SIG-M5 (cell line): ENCODE data around the gene DEFB128.
"Not testable (repeated sequence)": the region's sequence is repeated elsewhere in the genome, so short reads cannot be mapped to it uniquely, and the experiment has no call there.

Experiments used
- DNase-seq: peaks from one replicate; lab custom pipeline; 2025; lab: John Stamatoyannopoulos, UW

Gene DEFB128

DNA sequence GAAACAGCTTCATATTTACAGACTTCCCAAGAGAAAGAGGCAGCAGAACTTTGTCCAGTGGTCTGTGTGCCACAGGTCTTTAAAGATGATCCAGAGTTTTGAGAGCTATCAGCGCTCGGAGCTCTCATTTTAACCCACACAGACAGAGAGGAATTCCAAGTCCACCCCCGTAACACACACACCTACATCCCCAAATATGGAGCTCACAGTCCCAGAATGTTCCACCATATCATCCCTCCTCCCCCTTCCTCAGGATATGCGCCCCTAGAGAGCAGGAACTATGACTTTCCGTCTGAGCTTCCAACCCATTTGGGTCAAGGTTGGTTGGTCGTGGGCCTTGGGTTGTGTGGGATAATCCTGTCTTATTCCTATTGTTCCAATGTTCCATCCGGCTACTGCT, at the start of gene DEFB128:
Gene DEFB128, minus strand, starts transcription at position 101 of the 400 bp plus-strand sequence. Its CDS starts 88 bp downstream, at position 13.
- no peak for DNase-seq

DNA sequence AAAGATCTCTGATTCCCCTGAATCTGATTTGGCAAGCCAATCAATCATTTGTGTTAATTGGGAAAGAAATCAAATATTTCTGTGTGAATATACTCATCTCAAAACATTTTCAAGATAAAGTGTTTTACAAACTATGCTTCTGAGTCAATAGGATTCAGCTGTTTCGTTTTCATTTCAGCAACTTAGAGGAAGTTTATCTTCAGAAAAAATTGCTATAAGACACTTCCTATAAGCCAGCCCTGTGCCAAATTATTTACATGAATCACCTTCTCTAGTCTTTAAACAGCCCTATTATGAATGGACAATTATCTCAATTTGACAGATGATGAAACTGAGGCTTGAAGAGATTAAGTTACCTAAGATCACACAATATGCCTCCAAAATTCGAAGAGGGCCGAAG, 48.4 kb upstream of the DEFB128 start:
- no peak for DNase-seq

DNA sequence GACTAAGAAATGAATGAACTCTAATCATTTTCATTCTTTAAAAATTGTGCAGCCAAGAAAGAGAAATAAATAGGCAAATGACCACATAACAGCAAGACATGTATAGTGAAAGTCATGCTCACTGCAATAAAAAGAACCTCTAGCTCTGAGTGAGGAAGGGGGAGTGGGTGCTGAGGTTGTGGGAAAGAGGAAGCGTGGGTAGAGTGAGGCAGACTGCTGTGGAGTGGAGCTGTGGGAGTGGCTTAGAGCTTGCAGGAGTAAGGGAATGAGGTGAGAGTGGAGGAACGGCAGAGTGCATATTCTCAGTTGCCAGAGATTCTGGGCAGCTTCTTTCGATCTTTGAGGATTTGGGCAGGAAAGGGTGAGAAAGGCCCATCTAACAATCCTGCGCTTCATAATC, 48.0 kb upstream of the DEFB128 start:
- DNase-seq: no peak

DNA sequence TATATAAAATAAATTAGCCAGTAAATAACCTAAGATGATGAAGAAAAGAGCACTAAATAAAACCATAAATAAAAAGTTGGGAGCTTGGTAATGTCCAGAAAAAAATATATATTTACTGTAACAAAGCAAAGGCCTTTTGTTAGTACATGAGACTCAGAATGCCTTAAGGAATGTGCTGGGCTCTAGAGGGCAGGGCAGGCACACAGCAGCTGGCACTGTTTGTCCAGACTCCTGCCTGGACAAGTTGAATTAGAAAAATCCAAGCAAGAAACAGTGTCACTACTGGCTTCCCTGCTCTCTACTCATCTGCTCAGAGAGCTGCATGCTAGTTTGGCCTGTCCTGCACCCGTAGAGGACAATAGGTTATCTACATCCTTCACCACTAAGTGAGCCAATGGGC, 46.4 kb upstream of the DEFB128 start:
- no peak for DNase-seq

DNA sequence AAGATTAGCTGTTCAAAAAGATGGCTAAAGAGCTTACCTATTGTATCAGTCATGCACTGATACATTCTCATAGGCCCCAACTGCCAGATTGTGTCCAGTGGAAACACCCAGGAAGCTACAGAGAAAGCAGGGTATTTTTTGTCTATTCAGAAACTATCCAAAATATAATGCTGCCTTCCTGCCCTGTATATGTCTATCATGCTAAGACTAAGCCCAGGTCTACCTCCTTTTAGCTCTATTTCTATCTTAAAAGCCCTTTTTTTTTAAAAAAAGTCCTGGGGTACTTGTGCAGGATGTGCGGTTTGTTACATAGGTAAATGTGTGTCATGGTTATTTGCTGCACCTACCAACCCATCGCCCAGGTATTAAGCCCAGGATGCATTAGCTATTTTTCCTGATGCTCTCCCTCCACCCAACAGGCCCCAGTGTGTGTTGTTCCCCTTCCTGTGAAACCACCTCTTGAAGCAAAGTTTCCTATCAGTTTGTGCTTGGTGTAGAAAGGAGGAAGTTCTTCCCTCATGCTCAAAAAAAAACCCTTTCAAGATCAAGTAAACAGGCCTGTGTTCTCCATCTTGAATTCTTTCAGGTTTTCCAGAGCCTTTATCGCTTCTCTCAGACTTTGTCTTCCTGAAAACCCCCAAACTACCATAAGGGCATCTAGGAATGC, 38.1 kb upstream of the DEFB128 start:
- DNase-seq: no peak

DNA sequence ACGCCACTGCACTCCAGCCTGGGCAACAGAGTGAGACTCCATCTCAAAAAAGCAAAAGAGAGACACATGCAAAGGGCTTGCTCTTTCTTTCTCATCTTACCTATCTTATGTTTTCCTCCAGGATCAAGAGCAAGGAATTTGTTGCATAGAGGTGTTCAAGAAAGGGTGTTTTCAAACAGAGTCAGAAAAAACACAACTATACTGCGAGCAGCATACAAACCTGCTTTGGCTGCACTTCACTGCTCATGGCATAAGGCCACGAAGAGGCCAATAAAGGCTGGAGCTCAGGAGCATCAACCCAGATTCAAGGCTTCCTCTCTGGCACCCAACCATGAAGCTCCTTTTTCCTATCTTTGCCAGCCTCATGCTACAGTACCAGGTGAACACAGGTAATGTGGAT, 37.4 kb upstream of the DEFB128 start, which contains the start of gene DEFB129:
Gene DEFB129, plus strand, starts transcription at position 301 of the 400 bp plus-strand sequence. Its CDS starts 31 bp downstream, at position 332.
- DNase-seq: no peak

DNA sequence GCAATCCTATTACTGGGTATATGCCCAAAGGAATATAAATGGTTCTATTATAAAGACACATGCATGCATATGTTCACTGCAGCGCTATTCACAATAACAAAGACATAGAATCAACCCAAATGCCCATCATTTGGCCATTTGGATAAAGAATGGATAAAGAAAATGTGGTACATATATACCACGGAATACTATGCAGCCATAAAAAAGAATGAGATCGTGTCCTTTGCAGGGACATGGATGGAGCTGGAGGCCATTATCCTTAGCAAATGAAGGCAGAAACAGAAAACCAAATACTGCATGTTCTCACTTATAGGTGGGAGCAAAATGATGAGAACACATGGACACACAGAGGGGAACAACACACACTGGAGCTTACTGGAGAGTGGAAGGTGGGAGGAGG, 36.4 kb upstream of the DEFB128 start:
- not testable (repeated sequence) for DNase-seq

DNA sequence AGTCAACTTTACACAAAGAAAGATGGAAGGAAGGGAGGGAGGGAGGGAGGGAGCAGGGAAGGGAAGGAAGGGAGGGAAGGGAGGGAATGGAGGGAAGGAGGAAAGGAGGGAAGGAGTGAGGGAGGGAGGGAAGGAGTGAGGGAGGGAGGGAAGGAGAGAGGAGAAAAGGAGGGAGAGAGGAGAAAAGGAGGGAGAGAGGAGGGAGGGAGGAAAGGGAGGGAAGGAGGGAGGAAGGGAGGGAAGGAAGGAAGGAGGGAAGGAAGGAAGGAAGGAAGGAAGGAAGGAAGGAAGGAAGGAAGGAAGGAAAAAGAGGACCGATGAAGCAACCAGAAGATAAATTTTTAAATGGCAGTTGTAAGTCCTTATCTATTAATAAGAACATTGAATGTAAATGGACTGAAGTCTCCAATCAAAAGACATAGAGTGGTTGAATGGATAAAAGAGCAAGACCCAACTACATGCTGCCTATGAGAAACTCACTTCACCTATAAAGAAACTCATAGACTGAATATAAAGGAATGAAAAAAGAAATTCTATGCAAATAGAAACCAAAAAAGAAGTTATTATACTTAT, 31.8 kb upstream of the DEFB128 start:
- DNase-seq: no peak

DNA sequence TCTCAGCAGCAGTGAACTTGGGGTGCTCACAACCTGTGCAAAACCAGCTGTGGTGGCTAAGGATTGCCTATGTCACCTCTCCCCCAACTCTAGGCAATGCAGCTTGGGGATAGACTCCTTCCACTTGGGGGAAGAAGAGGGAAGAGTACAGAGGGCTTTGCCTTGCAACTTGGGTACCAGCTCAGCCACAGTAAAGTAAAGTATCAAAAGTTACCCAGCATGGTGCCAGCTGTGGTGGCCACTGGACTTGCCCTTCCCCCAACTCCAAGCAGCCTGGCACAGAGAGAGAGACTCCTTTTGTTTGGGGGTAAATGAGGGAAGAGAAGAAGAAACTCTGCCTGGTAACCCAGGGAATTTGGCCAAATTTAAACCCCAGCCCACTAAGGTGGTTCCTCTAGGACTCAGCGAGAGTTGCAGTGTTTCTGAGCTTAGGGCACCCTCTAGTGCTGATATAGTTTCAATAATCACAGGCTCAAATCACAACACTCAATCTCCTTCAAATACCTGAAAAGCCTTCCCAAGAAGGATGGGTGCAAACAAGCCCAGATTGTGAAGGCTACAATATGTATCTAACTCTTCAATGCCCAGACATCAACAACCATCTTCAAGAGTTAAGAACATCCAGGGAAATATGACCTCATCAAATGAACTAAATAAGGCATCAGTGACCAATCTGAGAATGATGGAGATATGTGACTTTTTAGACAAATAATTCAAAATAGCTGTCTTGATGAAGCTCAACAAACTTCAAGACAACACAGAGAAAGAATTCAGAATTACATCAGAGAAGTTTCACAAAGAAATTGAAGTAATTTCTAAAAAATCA, 30.0 kb upstream of the DEFB128 start:
- DNase-seq: no peak

DNA sequence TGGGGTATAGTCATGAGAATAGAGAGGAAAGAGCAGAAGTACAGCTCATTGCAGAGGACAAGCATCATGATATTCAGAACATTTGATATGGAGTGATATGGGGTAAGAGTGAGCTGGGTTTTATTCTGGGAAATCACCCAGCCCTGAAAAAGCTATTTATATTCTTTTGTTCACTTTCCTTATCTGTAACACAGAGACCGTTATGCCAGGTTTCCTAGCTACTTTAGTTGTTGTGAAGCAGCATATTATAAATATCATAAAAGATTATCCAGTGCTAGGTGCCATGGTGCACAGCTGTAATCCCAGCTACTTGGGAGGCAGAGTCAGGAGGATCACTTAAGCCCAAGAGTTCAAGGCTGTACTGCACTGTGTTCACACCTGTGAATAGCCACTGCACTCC, 27.8 kb upstream of the DEFB128 start:
- DNase-seq: no peak

DNA sequence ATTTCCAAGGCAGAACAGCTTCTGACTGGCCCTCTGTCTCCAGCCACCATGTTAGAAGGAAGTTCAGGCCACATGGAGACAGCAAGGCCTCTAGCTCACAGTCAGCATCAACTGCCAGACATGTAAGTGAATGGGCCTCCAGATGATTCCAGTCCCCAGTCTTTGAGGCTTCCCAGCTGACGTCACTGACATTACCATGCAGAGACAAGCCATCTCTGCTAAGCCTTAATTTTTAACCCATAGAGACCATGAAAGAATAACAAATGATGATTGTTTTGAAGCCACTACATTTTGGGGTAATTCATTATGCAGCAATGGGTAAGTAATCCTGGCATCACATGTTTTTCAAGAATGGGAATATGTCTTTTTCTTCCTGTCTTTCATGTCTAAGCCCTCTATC, 26.3 kb upstream of the DEFB128 start:
- DNase-seq: no peak

DNA sequence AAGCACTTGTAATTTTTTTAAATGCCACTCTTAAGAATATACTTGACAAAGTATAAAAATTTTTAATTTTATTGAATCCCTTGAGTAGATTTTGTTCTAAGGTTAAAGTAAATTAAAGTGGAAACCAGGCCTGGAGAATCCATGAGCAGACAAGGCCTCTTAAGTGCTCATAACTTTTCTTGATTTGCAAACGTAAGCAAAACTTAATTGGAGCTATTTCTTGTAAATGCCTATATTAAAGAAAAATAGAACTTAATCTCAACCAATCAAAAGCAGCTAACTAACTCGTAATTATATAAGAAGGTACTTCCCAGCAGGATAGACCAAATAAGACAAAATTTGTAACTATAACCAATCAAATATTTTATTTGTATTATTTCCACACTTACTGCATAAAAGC, 24.9 kb upstream of the DEFB128 start:
- DNase-seq: no peak

DNA sequence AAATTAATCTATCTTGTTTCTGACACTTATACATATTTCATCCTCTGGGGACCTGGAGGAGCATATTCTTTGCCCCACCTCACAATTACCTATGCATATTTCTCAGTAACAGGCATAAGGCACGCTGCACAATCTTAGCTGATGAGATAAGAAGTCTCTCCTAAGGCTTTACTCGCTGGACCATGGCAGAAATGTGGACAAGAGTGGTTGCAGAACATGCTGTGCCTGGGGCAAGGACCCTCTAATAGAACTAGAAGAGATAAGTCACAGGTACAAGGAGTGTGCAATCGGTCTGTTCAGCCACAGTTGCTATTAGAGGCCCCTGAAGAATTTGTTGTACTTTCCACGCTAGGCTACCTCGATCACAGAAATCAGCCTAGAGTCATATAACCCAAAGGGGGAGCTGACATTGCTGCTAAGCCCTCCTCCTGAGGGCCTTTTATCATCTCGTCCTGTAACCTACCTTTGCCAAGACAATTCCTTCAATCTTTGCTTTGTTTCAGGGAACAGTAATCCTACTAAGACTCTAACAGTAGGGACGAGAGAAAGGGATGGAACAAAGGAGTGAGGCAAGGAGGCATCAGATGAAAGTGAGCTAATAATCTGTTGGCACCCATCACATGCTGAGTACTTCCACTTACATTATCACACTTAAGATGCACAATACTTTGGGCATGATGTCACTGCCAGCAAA, 21.4 kb upstream of the DEFB128 start:
- no peak for DNase-seq

DNA sequence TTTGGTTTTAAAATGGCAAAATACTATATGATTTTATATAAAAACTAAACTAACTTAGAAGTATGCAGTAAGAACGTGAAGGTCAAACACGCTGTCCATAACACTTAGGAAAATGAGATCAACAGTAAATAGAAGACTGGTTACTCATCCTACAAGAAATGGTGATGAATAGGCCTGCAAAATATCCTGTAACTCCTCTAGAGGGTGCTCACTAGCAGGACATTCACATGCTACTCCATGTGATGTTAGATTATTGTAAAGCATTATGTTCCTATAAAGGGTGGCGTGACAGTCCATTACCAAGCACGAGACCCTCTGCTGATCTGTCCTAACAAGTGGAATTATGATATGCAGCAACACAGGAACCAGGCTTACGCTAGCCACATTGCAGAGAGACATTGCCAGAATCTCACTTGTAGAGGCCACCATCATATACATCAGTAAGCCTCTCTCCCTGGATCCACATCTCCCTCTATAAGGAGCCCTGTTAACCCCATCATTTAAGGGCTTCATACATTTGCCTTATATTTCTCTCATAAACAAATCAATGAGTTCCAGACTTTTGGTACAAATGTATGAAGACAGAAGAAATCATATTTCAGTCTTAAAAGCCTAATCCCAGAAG, 19.5 kb upstream of the DEFB128 start:
- no peak for DNase-seq

DNA sequence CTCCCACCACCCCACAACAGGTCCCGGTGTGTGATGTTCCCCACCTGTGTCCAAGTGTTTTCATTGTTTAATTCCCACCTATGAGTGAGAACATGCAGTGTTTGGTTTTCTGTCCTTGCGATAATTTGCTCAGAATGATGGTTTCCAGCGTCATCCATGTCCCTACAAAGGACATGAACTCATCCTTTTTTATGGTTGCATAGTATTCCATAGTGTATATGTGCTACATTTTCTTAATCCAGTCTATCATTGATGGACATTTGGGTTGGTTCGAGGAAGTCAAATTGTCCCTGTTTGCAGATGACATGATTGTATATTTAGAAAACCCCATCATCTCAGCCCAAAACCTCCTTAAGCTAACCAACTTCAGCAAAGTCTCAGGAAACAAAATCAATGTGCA, 14.1 kb upstream of the DEFB128 start:
- DNase-seq: not testable (repeated sequence)

DNA sequence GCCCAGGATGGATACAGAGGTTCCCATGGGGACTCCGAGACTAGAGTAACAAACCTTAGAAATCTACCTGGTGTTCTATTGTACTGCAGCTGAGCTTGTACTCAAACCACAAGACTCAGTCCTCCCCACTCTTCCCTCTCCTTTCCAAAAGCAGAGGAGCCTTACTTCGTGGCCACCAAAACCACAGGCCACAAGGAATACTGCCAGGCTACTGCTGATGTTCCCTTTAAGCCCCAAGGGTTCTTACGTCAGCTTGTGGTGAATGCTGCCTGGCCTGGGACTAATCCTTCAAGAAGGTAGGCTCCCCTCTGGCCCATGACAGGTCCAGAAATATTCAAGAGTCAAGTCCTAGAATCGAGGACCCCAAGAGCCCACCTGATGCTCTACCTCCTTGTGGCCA, 10.5 kb upstream of the DEFB128 start:
- DNase-seq: no peak

DNA sequence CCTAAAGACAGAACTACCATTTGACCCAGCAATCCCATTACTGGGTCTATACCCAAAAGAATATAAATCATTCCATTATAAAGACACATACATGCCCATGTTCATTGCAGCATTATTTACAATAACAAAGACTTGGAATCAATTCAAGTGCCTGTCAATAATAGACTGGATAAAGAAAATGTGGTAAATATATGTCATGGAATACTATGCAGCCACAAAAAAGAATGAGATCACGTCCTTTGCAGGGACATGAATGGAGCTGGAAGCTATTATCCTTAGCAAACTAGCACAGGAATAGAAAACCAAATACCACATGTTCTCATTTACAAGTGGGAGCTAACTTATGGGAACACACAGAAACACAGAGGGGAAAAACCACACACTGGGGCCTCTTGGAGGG, 8.7 kb upstream of the DEFB128 start:
- DNase-seq: no peak

DNA sequence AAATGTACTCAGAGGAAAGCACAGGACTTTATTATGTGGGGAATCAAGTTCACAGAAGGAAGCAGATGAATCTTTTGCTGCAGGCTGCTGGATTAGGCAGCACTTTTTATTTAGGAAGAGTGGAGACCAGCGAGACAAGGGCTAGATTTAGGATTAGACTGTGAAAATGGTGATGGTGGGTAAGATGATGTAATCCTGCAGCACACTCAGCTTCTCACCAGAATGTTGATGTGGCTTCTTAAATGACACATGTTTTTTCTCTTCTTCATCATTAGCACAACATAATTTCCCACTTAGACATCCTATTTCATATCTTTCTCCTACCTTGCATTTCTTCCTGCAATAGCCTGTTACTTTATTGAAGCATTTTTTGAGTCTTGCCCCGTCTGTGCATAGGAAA, 1.8 kb downstream of the DEFB128 start:
- DNase-seq: no peak

DNA sequence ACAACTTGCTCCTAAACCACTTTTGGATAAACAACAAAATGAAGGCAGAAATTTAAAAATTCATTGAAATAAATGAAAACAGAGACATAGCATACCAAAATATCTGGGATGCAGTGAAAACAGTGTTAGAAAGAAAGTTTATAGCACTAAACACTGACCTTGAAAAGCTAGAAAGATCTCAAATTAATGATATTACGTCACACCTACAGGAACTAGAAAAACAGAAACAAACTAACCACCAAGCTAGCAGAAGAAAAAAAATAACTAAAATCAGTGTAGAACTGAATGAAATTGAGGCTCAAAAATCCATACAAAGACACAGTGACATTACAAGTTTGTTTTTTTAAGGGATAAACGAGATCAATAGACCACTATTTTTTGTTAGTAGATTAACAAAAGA, 5.2 kb downstream of the DEFB128 start:
- DNase-seq: no peak

DNA sequence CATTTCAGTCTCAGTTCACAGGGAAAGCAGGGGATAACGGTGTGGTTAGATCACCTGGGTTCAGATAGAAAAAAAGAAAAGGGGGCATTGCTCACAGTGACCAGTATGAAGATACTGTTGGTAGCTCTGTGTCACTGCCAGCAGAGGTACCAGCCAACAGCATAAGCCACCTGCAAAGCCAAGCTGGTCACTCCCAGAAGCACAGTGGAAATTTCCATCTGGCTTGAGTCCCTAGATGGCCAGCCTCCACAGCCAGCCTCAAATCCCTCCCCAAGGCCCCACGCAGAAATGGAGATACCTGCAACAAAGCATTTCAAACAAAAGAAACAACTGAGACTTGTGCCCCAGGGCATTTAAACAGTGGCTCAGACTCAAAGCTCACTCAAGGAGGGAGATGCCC, 20.6 kb downstream of the DEFB128 start:
- no peak for DNase-seq

DNA sequence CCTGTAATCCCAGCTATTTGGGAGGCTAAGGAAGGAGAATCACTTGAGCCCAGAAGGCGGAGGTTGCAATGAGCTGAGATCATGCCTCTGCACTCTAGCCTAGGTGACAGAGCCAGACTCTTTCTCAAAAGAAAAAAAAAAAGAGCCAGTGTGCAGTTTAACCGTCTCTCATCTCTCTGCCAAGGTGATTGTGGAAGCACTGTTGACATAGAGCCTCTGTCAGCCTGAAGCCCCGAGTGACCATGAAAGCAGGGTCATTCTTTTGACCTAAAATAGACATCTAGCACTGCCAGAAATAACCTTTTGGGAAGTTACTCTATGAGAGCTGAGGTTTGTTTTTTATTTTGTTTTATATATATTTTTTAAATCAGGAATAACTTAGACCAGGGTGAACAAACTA, 24.9 kb downstream of the DEFB128 start:
- DNase-seq: no peak

DNA sequence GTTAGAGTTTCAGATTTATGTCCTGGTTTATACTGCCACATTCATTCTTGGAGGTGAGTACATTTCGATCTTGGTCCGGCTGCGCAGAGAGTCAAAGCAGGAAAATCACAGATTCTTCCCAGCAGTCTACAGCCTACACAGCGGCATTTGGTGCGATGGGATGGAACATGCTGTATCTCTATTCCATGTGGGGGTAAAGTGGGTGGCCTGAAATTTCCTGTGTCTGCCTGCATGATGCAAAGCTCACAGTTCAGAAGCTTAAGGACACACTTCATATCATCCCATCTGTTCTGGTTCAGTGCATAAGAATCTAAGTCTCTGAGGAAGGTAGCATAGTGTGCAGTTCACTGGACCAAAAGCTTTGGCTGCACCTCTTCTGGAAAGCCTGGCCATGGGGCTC, 32.4 kb downstream of the DEFB128 start, which contains the start of gene DEFB127:
Gene DEFB127, plus strand, starts transcription at position 301 of the 400 bp plus-strand sequence. Its CDS starts 91 bp downstream, at position 392.
- no peak for DNase-seq
